22Rv1 (cell line): ENCODE measurements around the gene RAB3B.

ENCODE experiments used
- CTCF ChIP-seq: fragments of 450-650 bp; IDR thresholded peaks from 2 replicates; pipeline ENCODE4 v1.5.1; 2017; ENCODE audit warnings: mild to moderate bottlenecking
- ZFX ChIP-seq: fragments of 450-650 bp; IDR thresholded peaks from 2 replicates; pipeline ENCODE4 v1.6.1; 2017; ENCODE audit warnings: antibody characterized with exemption, borderline replicate concordance

- no peak for TF ChIP-seq CTCF
- no peak for TF ChIP-seq ZFX
Observed at GRCh38 chr1:51955797-51956527, 34.5 kb downstream of the RAB3B start.
